HK-2 (cell line): Measurements from ENCODE around the gene DAZL.

ENCODE experiments used
- DNase-seq: peaks from one replicate; pipeline ENCODE4 v3.0.0-alpha.2; 2018; ENCODE audit not compliant: unreplicated experiment

The DAZL gene

DNA sequence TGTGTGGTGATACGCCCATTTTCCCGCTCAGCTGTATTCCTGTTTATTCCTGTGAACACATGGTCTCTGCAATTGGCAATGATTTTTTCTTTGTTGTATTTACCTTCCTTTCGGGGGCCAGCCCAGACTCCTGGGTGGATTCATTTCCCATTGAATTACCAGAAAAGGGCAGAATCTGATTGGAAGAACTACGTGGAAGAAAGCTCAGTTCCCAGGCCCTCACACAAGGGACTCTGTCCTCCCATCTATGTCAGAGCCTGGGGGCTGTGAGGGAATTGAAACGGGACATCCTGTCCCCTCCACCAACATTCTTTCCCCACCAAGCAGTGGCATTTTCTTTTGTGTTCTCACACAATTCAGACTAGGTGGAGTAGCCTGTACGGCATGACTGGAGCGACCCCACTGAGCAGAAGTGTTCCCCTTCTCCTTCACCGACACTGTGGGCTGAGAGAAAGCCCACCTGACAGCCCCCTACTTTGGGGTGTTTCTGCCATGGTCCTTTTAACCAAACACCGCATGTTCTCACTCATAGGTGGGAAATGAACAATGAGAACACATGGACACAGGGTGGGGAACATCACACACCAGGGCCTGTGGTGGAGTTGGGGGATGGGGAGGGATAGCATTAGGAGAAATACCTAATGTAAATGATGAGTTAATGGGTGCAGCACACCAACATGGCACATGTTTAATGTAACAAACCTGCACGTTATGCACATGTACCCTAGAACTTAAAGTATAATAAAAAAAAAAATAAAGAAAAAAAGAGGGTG lies 59.6 kb downstream of the DAZL start:
- DNase-seq = no peak

DNA sequence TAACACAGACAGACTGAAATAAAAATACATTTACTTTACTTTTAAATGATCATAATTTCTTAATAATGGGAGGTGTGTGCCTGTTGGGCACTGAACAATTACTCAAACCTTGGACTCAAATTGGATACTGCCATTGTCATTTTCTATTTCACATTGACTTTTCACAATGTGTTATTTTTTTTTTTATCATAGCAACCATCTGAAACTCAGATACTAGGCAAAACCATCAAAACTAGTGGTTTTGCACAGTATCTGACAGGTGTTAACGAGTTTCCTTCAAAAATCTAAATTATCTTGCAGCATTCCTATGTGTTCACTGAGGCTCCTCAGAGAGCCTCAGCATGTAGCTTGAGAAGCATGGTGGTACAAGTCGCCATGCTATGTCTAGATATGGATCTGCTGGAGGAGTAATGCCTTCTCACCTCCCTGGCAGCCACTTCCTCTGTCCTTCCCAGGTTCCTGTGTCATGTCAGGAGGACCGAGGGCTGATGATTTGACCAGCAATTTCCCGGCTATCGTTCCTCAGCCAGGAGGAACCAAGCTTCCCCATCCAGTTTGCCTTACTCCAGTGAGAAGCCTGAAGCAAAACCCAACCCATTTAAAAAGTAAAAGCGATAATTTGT lies 61.9 kb downstream of the DAZL start:
- no peak for DNase-seq

GRCh38 chr3:16538507-16538906 lies 66.7 kb downstream of the DAZL start:
- no peak for DNase-seq

DNA sequence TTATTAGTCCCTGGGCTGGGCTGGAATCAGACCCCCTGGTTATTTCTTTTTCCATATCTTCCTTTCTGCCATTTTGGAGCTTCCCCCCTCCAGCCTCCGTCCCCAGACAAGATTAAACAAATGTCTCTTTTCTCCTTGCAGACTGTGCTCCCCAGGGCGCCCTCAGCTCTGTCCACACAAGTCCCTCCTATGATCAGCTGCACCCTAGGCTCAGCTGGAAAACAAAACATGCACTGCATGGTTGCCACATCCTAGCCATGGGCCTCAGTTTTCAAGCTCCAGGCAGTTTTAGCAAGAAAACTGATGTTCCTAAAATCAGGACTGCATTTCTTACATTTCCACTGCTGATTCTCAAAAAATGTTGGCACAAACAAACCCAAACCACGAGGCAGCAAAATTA lies 68.2 kb downstream of the DAZL start:
- DNase-seq = no peak
